HuH-7.5 (cell line): ENCODE data around the gene CNKSR1.
A peak's percentile ranks its signal among the peaks of the same experiment; 100 is the strongest.

Experiments used
- DNase-seq: peaks from one replicate; pipeline ENCODE4 v3.0.0; 2011; ENCODE audit warnings: low spot score

CNKSR1 gene

DNA sequence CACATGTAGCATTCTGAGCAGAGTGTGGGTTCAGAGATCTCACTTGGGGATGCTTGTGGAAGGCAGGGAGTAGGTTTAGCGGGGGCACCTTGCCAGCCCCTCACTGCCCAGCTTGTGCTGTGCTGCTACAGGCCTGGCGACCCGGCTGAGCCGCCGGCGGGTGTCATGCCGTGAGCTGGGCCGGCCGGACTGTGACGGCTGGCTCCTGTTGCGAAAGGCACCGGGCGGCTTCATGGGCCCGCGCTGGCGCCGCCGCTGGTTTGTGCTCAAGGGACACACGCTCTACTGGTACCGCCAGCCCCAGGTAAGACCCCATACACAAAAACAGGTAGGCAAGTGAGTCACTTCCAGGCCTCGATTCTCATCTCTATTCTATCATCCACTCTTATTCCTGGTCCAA lies 7.6 kb downstream of the CNKSR1 start:
- DNase-seq = no peak

DNA sequence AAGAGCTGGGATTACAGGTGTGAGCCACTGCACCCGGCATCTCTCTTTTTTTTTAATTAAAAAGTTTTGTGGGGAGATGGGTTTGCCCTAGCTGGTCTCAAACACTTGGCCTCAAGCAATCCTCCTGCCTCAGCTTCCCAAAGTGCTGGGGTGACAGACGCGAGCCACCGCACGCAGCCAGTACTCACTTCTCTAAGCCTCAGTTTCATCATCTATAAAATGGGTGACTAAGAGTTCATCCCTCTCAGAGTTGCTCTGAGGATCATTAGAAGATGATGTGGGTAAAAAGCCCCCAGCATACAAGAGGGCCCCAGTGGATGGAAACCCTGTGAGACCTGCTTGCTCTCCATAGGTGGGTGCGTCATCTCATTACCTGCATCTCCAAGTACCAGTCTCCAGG lies 10.6 kb downstream of the CNKSR1 start:
- DNase-seq = no peak

DNA sequence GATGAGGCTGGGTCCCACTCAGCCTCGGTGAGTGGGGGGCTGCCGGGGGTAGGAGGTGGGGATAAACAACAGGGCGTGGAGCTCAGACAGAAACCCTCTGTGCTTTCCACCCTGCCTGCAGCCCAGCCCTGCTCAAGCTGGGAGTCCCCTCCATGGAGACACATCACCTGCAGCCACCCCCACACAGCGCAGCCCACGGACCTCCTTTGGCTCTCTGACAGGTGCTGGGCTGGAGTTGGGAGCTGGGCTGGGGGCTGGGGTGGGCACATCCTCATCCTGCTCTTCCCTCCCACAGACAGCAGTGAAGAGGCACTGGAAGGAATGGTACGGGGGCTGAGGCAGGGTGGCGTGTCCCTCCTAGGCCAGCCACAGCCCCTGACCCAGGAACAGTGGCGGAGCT lies 11.2 kb downstream of the CNKSR1 start:
- DNase-seq = no peak

DNA sequence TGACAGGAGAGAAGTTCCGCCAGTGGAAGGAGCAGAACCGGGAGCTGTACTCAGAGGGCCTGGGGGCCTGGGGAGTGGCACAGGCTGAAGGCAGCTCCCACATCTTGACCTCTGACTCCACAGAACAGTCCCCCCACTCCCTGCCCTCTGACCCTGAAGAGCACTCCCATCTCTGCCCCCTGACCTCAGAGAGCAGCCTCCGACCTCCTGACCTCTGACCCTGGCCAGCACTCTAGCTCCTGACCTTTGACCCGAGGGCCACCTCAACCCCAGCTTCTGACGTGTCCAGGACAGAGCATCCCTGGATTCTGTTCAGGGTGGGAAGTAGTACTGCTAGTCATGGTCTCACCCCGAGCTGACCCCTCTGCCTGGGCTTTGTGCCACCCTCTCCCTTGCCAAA lies 12.0 kb downstream of the CNKSR1 start:
- DNase-seq = no peak

DNA sequence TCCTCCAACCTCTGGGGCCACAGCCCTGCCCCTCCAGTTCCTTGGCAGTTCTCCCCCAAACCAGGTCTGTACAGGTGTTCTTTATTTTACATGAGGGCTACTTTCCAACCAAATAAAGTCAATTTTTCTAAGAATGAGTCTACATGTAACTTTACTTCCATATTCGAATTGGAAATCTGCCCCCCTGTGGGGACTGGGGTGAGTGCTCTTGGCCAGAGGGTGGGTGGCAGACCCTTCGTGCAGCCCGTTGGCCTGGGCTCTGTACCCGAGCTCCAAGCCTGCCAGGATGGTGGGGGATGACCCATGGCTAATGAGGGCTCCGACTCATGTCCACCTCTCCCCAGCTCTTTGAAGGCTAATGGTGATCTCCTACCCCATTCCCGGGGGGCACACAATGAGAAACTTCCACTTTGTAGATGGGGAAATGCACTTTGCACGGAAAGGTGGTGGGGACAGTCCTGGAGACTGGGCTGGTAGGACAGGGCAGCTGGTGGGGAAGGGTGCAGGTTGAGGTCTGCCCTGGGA lies 12.5 kb downstream of the CNKSR1 start:
- no peak for DNase-seq

DNA sequence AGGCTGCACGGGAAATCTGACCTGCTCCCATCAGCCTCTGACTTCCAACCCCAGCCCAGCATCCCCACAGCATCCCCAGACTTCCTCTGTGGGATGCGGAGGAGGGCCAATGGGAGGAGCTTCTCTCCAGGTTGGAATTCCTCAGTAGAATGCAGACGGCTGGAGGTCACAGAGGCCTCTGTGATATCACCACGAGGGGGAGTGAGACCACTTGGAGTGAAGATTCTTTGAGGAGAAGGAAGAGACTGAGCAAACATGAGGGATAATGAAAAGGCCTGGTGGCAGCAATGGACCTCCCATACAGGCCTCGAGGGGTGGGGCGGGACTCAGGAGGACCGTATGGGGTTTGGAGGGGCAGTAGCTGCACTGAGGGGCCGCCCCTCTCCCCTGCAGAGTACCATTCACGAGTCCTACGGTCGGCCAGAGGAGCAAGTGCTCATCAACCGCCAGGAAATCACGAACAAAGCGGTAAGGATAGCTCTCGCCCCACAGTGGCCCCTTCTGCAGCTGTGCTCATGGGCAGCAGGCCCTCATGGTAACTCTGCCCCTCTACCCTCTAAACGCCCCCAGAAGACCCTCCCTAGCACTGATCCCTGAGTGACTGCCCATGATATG lies 13.2 kb downstream of the CNKSR1 start, which contains the start of gene CATSPER4:
CATSPER4 (plus strand) TSS at position 230 of the 615 bp plus-strand sequence; CDS start at position 256, 26 bp downstream.
- DNase-seq = no peak

DNA sequence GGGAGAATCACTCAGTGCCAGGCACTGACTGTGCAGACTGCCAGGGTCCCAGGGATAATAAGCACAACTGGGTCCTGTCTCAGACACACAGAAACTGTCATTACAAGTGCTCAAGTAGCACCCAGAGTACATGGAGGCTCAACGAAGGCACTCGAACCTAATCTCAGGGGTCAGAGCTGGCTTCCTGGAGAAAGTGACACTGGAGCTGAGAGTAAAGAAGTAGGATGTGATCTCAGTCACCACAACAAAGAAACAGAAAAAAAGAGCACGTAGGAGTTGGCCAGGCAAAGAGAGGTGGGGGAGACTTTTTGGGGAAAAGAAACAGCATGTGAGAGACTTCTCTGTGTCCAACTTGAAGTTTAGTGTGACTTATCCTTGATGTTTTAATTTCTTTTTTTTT lies 14.4 kb downstream of the CNKSR1 start:
- no peak for DNase-seq

DNA sequence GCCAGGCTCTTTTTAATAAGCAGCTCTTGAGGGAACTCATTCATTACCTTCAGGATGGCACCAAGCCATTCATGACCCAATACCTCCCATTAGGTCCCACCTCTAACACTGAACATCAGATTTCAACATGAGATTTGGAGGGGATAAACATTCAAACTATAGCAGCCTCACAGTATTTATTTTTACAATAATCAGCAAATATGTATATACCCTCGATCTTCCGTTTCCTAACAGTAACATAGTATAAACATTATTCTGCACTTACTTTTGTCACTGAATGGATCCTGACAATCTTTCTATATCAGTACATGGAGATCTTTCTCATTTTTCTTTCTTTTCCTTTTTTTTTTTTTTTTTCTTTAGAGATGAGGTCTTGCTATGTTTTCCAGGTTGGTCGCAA lies 18.5 kb downstream of the CNKSR1 start:
- DNase-seq = no peak

DNA sequence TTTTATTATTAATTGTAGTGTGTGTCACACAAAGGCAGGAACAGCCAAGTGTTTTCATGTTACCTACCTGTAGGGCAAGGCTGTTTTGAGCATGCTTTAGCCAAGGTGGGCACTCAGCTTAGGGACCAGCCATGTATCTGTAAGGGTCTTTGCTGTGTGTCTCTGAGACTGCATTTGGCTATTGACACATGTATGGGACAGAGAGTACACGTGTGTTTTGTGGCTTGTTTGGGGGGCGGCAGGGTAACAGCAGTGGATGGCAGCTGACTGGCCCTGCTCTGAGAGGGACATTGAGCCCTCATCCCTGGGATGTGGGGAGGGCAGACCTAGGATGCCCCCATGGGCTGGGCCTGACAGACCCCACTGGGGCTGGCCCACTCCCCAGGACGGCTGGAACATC lies 20.0 kb downstream of the CNKSR1 start:
- no peak for DNase-seq

DNA sequence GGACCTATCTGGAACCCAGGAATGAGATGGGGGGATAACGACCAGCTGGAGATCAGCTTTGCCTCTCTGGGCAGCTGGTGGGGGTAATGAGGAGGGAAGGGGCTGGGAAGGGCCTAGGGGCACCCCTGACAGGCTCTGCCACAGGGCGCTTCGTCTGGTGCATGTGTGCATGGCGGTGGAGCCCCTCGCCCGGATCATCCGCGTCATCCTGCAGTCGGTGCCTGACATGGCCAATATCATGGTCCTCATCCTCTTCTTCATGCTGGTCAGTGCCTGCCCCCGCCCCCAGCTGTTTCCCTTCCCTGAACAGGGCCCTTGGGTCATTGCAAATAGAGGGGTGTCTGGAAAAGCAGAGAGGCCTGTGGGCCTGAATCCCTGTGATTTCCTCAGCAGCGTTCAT lies 20.5 kb downstream of the CNKSR1 start:
- DNase-seq = no peak

DNA sequence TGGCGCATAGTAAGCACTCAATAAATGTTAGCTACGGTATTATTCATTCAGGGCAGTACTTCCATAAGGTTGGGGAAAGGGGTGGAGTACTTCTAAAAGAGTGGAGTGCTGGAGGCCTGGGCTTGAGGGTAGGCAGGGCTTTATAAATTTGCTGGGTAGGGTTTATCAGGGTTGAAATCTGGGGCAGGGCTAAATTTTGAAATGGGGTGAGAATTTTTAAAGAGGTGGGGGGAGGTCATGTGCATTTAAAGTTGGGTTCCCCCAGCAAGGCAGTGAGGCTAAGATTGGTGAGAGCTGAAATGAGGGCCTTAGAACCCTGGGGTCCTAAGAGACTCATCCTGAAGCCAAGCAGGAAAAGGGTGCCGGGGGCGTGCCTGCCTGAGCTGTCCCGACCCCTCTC lies 23.1 kb downstream of the CNKSR1 start:
- DNase-seq = no peak

DNA sequence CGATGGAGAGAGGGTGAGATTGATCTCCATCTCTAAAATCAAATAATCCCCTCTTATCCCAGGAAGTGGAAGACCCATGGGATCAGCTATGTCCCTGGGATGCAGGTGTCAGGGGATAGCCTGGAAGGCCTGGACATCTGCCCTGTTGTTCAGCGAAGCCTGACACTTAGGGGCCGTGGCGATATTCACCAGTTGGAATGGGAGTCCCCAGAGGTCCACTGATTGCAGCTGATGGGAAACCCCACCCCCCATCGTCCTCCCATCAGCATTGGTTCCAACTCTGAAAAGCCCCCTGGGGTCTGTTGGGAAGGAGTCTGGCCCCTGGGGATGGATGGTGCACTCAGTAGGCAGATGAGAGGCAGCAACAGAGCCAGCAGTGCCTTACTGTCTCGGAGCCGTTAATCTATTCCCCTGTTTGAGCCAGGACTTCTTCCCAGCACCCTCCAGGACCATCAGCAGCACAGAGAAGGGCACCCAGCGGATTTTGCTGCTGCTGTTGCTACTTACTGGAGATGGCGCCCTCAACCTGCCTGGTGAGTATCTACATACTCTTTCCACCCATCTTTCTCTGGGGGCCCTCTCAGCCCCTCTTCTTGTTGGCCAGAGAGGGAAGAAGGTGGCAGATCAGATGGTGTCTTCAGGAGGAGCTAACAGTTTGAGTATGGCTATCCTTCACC lies 26.5 kb downstream of the CNKSR1 start:
- no peak for DNase-seq

DNA sequence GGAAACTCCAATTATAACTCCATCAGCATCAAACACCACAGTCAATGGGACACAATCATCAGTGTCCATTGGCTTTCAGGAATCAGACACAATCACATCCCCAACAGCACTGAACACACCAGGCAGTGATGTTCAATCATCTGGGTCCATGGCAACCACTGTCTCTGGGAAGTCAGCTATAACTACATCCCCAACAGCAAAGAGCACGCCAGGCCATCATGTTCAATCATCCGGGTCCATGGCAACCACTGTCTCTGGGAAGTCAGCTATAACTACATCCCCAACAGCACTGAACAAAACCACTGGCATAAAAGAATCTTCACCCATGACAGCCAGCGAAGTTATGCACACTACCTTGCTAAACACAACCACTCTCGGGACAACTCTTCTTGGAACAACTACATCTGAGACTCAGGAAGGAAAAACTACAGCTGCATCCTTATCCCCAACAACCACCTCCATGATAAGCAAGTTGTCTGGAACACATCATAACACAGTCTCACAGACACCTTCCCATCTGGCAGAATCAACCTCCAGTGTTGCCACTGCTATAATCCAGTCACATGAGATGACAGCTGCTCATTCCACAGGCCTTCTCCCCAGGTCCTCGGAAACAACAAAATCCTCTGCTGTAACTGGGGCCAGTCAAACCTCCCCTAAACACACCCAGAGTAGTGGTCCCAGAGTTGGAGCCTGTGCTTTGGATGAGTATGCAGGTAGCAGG lies 33.0 kb downstream of the CNKSR1 start:
- DNase-seq = no peak

DNA sequence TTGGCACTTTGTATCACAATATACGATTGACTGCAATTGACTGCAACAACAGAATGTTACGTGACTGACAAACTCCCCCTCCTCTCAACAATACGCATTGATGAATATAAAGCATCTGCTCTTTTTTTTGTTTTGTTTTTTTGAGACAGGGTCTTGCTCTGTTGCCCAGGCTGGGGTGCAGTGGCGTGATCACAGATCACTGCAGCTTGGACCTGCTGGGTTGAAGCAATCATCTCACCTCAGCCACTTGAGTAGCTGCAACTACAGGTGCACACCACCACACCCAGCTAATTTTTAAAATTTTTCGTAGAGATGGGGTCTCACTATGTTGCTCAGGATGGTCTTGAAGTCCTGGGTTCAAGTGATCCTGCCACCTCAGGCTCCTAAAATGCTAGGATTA lies 35.4 kb downstream of the CNKSR1 start:
- DNase-seq = no peak

DNA sequence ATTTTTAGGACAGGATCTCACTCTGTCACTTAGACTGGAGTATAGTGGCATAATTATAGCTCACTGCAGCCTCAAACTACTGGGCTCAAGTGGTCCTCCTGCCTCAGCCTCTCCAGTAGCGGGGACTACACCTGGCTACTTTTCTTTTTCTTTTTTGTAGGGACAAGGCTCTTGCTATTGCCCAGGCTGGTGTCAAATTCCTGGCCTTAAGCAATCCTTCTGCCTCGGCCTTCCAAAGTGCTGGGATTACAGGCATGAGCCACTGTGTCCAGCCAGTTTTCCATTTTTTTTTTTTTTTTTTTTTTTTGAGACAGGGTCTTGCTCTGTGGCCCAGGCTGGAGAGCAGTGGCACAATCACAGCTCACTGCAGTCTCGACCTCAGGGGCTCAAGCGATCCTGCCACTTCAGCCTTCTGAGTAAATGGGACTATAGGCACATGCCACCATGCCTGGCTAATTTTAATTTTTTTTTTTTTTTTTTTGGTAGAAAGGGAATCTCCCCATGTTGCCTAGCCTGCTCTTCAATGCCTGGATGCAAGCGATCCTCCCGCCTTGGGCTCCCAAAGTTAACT lies 36.1 kb downstream of the CNKSR1 start:
- no peak for DNase-seq

DNA sequence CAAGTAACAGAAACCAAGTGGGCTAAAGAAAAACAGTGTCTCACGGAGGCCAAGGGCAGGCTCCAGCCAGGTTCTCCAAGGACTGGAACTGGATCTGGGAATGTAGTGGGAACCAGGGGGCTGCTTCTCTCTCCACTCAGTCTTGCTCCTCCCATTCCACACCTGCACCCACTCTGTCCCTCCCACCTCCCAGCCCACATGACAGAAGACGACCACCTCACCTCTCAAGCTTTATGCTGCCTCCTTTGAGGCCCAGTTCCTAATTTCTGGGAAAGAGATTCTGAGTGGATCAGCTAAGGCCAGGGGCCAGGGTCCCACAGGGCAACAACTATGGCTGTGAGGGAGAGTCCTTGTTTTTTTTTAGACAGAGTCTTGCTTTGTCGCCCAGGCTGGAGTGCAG lies 38.0 kb downstream of the CNKSR1 start:
- no peak for DNase-seq

DNA sequence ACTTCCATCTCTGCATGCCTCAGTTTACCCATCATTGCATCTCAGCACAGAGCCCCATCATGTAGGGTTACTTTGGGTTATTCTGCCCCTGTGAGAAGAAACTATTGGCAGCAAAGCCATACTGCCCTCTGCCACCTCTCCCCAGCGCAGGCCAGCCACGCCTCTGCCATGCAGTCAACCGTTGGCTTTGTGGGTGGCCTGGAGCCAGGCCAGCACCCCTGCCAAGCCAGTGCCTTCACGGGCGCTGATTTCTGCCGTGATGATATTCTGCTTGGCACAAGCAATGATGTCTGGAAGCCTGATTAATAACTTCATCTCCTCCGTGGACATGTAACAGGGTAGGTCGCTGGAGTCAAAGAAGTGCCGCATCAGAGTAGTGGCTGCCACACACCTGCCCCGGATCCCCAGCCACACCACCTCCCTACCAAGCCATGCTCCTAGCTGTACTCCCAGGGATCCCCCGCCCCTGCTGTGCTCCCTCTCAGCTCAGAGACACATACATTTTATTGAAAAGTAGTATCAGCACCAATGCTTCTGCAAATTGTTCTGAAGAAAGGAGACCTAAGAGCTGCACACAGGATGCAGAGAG lies 41.7 kb downstream of the CNKSR1 start:
- DNase-seq = no peak

DNA sequence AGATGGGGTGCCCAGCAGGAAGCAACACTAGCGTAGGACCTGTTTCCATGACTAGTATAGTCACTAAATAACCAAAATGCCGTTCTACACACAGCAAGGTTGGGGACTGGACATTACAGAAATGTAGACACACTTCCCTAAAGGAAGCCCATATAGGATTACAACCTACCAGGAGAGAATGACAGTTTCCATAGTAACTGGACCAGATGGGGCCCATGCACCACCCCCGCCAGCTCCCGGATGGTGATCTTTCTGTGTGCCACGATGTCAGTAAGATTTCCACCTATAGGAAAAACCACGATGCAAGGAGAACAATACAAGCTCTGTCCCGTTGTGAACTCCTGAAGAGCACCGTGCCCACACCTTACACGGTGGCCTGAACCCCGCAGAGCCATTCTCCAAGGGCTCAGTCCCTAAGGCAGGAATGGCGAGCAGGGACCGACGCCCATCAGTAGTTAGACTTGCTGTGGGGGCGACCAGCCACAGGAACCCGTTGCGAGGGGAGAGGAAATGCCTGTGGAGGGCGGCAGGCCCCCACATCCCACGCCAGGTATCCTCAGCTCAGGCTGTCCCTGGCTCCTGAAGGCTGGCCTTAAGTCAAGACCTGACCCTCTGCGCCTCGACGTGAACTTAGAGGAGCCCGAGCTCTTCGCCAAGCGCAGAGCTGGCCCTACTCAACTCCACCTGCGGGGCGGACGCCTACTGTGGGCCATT lies 43.1 kb downstream of the CNKSR1 start:
- DNase-seq = no peak

DNA sequence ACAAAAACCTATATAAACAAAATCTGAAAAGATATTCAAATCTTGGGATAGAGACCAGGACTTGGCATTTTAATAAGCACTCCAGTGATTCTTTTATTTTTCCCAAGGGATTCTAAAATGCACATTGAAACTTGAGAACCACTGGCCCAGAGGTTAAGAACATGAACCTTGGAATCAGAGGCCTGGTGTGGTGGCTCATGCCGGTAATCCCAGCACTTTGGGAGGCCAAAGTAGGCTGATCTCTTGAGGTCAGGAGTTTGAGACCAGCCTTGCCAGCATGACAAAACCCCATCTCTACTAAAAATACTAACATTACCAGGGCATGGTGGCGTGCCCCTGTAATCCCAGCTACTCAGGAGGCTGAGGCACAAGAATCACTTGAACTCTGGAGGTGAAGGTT lies 43.8 kb downstream of the CNKSR1 start:
- DNase-seq = no peak

DNA sequence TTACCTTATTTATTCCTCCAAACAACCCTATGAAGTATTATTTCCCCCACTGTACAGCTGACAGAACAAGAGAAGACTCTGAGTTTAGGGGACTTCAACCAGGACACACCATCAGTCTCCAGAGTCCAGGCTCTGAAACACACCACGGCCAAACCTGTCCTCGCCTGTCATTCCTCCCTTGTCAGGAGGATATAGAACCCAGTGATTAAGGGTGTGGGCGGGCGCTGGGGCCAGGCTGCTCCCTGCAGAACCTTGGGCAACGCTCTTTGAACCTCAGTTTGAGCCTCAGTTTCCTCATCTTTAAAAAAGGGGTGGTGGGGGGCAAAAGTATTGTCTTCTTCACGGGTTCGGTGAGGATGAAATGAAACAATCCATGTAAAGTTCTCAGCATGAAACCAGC lies 47.3 kb downstream of the CNKSR1 start:
- no peak for DNase-seq

DNA sequence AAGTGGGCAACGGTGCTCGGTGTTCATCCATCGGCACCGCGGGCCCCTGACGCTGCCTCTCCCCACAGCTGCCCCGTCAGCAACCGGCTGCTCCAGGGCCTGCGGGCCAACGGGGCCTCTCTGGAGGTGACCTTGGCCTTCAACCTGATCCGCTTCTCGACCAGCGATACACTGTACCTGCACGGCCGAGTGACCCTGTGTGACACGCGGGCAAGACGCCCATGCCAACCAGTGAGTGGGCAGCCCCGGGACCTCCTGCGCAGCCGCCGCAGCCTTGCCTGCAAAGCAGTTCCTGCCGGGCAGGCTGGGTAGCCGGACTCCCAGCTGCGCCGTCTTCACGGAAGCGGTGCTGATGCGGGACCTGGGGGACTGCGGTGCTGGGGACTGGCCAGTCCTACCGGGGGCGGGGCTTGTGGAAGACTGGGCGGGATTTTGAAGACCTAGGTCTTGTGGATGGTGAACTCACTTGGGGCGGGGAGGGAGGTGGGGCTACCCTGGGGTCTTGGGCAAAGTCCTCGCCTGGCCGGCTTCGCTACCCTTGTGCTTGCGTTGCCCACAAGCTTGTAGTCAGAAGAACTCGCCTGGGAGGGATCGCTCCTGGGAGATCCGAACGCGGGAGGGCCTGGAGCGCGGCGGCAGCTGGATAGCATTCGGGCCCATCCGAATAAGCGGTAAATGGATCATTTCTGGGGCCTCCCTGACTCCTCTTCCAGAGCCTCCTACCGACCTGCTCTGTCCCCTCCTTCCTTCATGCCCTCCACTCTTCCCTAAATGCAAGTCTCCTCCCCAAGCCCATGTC lies 47.9 kb downstream of the CNKSR1 start:
- peak; percentile 78 for DNase-seq
